Measurements from ENCODE around the gene HLA-DRB1.
"Not testable (repeated sequence)": the region's sequence is repeated elsewhere in the genome, so short reads cannot be mapped to it uniquely, and the experiment has no call there.

Gene HLA-DRB1

GRCh38 chr6:32635526-32636123 lies 46.0 kb upstream of the HLA-DRB1 start:
- no peak overlapping the region for H3K4me2 ChIP-seq
- H4K20me1 ChIP-seq (ENCODE audit: insufficient read depth): no peaks in the 10 kb centered on the region
- TF ChIP-seq CTCF (conservative IDR thresholded peaks at IDR 0.05; ENCODE audit: low read depth, low read length): no peak
- H3K9ac ChIP-seq: no peak overlapping the region
- no peaks in the 10 kb centered on the region for H3K79me2 ChIP-seq (ENCODE audit: insufficient read depth, low read depth)
- no peaks in the 10 kb centered on the region for H3K36me3 ChIP-seq (ENCODE audit: insufficient read depth)
- H2AFZ ChIP-seq (ENCODE audit: low read depth): no peak overlapping the region
- H3K27ac ChIP-seq: peak overlapping the region; percentile 44; the same call in 1 of the 2 replicates
- no peaks in the 10 kb centered on the region for H3K27me3 ChIP-seq (ENCODE audit: insufficient read depth, low read depth)
- peaks cover 14% of the 10 kb centered on the region for H3K4me1 ChIP-seq (ENCODE audit: low read depth, poor library complexity, severe bottlenecking)
- no peak overlapping the region for H3K4me3 ChIP-seq (IDR thresholded peaks at IDR 0.05; ENCODE audit: insufficient read depth, low read depth, low read length)

- H3K9ac ChIP-seq; H4K20me1 ChIP-seq (ENCODE audit: insufficient read depth); H3K27me3 ChIP-seq (ENCODE audit: insufficient read depth, low read depth); H3K36me3 ChIP-seq (ENCODE audit: insufficient read depth); H2AFZ ChIP-seq (ENCODE audit: low read depth); H3K4me2 ChIP-seq; H3K79me2 ChIP-seq (ENCODE audit: insufficient read depth, low read depth); H3K27ac ChIP-seq; H3K4me3 ChIP-seq (IDR thresholded peaks at IDR 0.05; ENCODE audit: insufficient read depth, low read depth, low read length): not testable (repeated sequence)
- peaks cover 20% of the 10 kb centered on the region for H3K4me1 ChIP-seq (ENCODE audit: low read depth, poor library complexity, severe bottlenecking)
Measured at GRCh38 chr6:32629793-32630192, 40.1 kb upstream of the HLA-DRB1 start.

GRCh38 chr6:32627831-32628230 lies 38.2 kb upstream of the HLA-DRB1 start:
- no peaks in the 10 kb centered on the region for H3K36me3 ChIP-seq (ENCODE audit: insufficient read depth)
- H3K27me3 ChIP-seq (ENCODE audit: insufficient read depth, low read depth): no peaks in the 10 kb centered on the region
- 0 out of 2 replicates have a peak overlapping the region, but pooled peaks have one; percentile 6 for H3K27ac ChIP-seq
- no peak for TF ChIP-seq CTCF (conservative IDR thresholded peaks at IDR 0.05; ENCODE audit: low read depth, low read length)
- H3K79me2 ChIP-seq (ENCODE audit: insufficient read depth, low read depth): no peaks in the 10 kb centered on the region
- no peak overlapping the region for H3K4me2 ChIP-seq
- no peak overlapping the region for H3K9ac ChIP-seq
- no peak overlapping the region for H3K4me3 ChIP-seq (IDR thresholded peaks at IDR 0.05; ENCODE audit: insufficient read depth, low read depth, low read length)
- H3K4me1 ChIP-seq (ENCODE audit: low read depth, poor library complexity, severe bottlenecking): peaks cover 28% of the 10 kb centered on the region
- no peaks in the 10 kb centered on the region for H4K20me1 ChIP-seq (ENCODE audit: insufficient read depth)
- H2AFZ ChIP-seq (ENCODE audit: low read depth): no peak overlapping the region

GRCh38 chr6:32627249-32627648 lies 37.6 kb upstream of the HLA-DRB1 start:
- no peak overlapping the region for H3K4me3 ChIP-seq (IDR thresholded peaks at IDR 0.05; ENCODE audit: insufficient read depth, low read depth, low read length)
- no peak overlapping the region for H3K9ac ChIP-seq
- no peak overlapping the region for H3K27ac ChIP-seq
- no peaks in the 10 kb centered on the region for H3K79me2 ChIP-seq (ENCODE audit: insufficient read depth, low read depth)
- no peaks in the 10 kb centered on the region for H3K27me3 ChIP-seq (ENCODE audit: insufficient read depth, low read depth)
- no peaks in the 10 kb centered on the region for H4K20me1 ChIP-seq (ENCODE audit: insufficient read depth)
- peaks cover 34% of the 10 kb centered on the region for H3K4me1 ChIP-seq (ENCODE audit: low read depth, poor library complexity, severe bottlenecking)
- TF ChIP-seq CTCF (conservative IDR thresholded peaks at IDR 0.05; ENCODE audit: low read depth, low read length): no peak
- no peak overlapping the region for H2AFZ ChIP-seq (ENCODE audit: low read depth)
- H3K36me3 ChIP-seq (ENCODE audit: insufficient read depth): no peaks in the 10 kb centered on the region
- no peak overlapping the region for H3K4me2 ChIP-seq

- Histone ChIP-seq H4K20me1 (ENCODE audit: insufficient read depth) (no peaks in the 10 kb centered on the region), H3K4me2 (no peak overlapping the region), H3K4me1 (ENCODE audit: low read depth, poor library complexity, severe bottlenecking) (peaks cover 46% of the 10 kb centered on the region), H3K79me2 (ENCODE audit: insufficient read depth, low read depth) (no peaks in the 10 kb centered on the region), H3K9ac (no peak overlapping the region), H3K27ac (no peak overlapping the region), H3K4me3 (IDR thresholded peaks at IDR 0.05; ENCODE audit: insufficient read depth, low read depth, low read length) (no peak overlapping the region), H3K27me3 (ENCODE audit: insufficient read depth, low read depth) (no peaks in the 10 kb centered on the region), H2AFZ (ENCODE audit: low read depth) (no peak overlapping the region), H3K36me3 (ENCODE audit: insufficient read depth) (no peaks in the 10 kb centered on the region)
- TF ChIP-seq CTCF (conservative IDR thresholded peaks at IDR 0.05; ENCODE audit: low read depth, low read length): no peak
Measured at GRCh38 chr6:32625137-32625536, 35.5 kb upstream of the HLA-DRB1 start.
